Kidney (tissue), 14 donors: ENCODE results near the gene NBAS. TPM values are rescaled to one million over a fixed set of nuclear protein-coding genes. Genes with fewer than 3 reads are reported as not detected.

Source experiments
- DNase-seq, 5 donors: peaks; one replicate each; pipeline ENCODE4 v3.0.0-alpha.2; 2013 to 2020
- FAIRE-seq: peaks from 2 replicates; lab custom pipeline; 2012; peaks lifted over from hg19 to GRCh38; lab: Jason Lieb, UNC
- H3K27ac ChIP-seq, 2 donors: one replicate each; pipeline ENCODE4 v1.7.0; 2013; ENCODE audit warnings: low read depth in 2 of 2, low read length in 2 of 2, inconsistent platforms in 1 of 2
- H3K27me3 ChIP-seq: one replicate; pipeline ENCODE4 v1.7.1; 2013; ENCODE audit warnings: low read length, inconsistent platforms; ENCODE audit not compliant: control insufficient read depth, insufficient read depth
- H3K36me3 ChIP-seq, 3 donors: one replicate each; pipeline versions ENCODE4 v1.7.0 to v1.7.1; 2013; ENCODE audit warnings: low read length in 3 of 3, control low read depth in 1 of 3, inconsistent platforms in 1 of 3; ENCODE audit not compliant: insufficient read depth in 3 of 3, control insufficient read depth in 2 of 3
- H3K4me1 ChIP-seq, 3 donors: one replicate each; pipeline versions ENCODE4 v1.7.0 to v1.7.1; 2013; ENCODE audit warnings: low read length in 3 of 3, inconsistent platforms in 1 of 3, low read depth in 1 of 3; ENCODE audit not compliant: control insufficient read depth in 2 of 3, insufficient read depth in 2 of 3
- H3K4me3 ChIP-seq, 3 donors: one replicate each; pipeline versions ENCODE4 v1.7.0 to v1.8.1; 2013; ENCODE audit warnings: low read length in 3 of 3, control low read depth in 1 of 3, inconsistent platforms in 1 of 3
- H3K9ac ChIP-seq, 3 donors: one replicate each; pipeline versions ENCODE4 v1.7.0 to v1.7.1; 2013; ENCODE audit warnings: low read length in 3 of 3, control low read depth in 1 of 3, inconsistent platforms in 1 of 3
- H3K9me3 ChIP-seq, 3 donors: one replicate each; pipeline versions ENCODE4 v1.7.0 to v1.7.1; 2013; ENCODE audit warnings: low read length in 3 of 3, control low read depth in 1 of 3, inconsistent platforms in 1 of 3; ENCODE audit not compliant: control insufficient read depth in 2 of 3, insufficient read depth in 1 of 3
- CTCF ChIP-seq: IDR thresholded peaks from 3 replicates; pipeline ENCODE4 v1.5.1; 2012; ENCODE audit warnings: mild to moderate bottlenecking, moderate library complexity, borderline replicate concordance; ENCODE audit not compliant: insufficient read depth; ENCODE audit errors: extremely low read depth
- intact Hi-C: fragments of 100-400 bp; cut with DNase I; formaldehyde crosslinking; loops from one replicate; pipeline ENCODE4 v1.11.1; 2022
- polyA plus RNA-seq: library from polyadenylated mRNA; stranded (reverse); fragments of 350-450 nt; fragmentation: Illumina TruSeq; extraction: RNeasy Lipid Tissue Mini Kit (QIAGEN cat#74804); gene quantifications from one replicate; pipeline ENCODE4 v1.2.3, GENCODE V29; 2014; ENCODE audit warnings: low read depth, low replicate concordance; ENCODE audit not compliant: insufficient read depth
- total RNA-seq: library from RNA; stranded (reverse); fragmentation: NEBNext Ultra II Directional; extraction: Animal tissue kit (Norgen Biotek cat#: 25700); gene quantifications from one replicate; pipeline ENCODE4 v1.2.1, GENCODE V29; 2021
- donor health status: control.
- donor health status: control.
- donor health status: control.
- donor health status: control.
- donor health status: control.
- donor health status: DM: yes; HTN: yes; CAD: no.
- donor health status: Normal renal cell carcinoma (clear cell type).

The NBAS gene
- total and polyA plus RNA-seq, 2 donors from 2014 or later: 40.8 to 44.2 TPM

GRCh38 chr2:15307526-15307925 is 253.6 kb downstream of the NBAS start:
- Histone ChIP-seq H3K36me3 (peaks cover 0 to 5% (median 3%) of the 10 kb centered on the region in 3 donors), H3K9ac (no peak overlapping the region), H3K27me3 (no peaks in the 10 kb centered on the region), H3K4me3 (no peak overlapping the region), H3K27ac (no peak overlapping the region), H3K9me3 (no peaks in the 10 kb centered on the region), H3K4me1 (no peaks in the 10 kb centered on the region)
- FAIRE-seq (no peak), DNase-seq (no peak)
- intact Hi-C loops: no loop called here
- TF ChIP-seq CTCF: no peak

- DNase-seq: no peak
- intact Hi-C loops: no loop called here
- no peak overlapping the region for H3K27ac ChIP-seq
- no peaks in the 10 kb centered on the region for H3K9me3 ChIP-seq
- H3K4me1 ChIP-seq: no peaks in the 10 kb centered on the region
- TF ChIP-seq CTCF: no peak
- no peak overlapping the region for H3K4me3 ChIP-seq
- H3K9ac ChIP-seq: no peak overlapping the region
- H3K27me3 ChIP-seq: no peaks in the 10 kb centered on the region
- FAIRE-seq: no peak
- H3K36me3 ChIP-seq: peaks cover 0 to 7% (median 5%) of the 10 kb centered on the region in 3 donors
These were observed 254.4 kb downstream of the NBAS start for GRCh38 chr2:15306706-15307105.

- no peak overlapping the region for H3K4me3 ChIP-seq
- no peak overlapping the region for H3K27ac ChIP-seq
- H3K9ac ChIP-seq: no peak overlapping the region
- no peaks in the 10 kb centered on the region for H3K4me1 ChIP-seq
- H3K36me3 ChIP-seq: peaks cover 0 to 9% (median 5%) of the 10 kb centered on the region in 3 donors
- FAIRE-seq: no peak
- intact Hi-C loops: no loop called here
- TF ChIP-seq CTCF: no peak
- H3K9me3 ChIP-seq: no peaks in the 10 kb centered on the region
- no peak for DNase-seq
- H3K27me3 ChIP-seq: no peaks in the 10 kb centered on the region
These were observed 257.3 kb downstream of the NBAS start for GRCh38 chr2:15303874-15304273.

GRCh38 chr2:15302154-15302553 is 259.0 kb downstream of the NBAS start:
- Histone ChIP-seq H3K4me1 (no peaks in the 10 kb centered on the region), H3K27me3 (no peaks in the 10 kb centered on the region), H3K4me3 (no peak overlapping the region), H3K9me3 (no peaks in the 10 kb centered on the region), H3K9ac (no peak overlapping the region), H3K36me3 (peaks cover 0 to 9% (median 5%) of the 10 kb centered on the region in 3 donors), H3K27ac (no peak overlapping the region)
- no peak for FAIRE-seq
- no peak for DNase-seq
- TF ChIP-seq CTCF: no peak
- intact Hi-C loops: no loop called here
